ENCODE data around the gene RPL10. TPM values are rescaled to one million over a fixed set of nuclear protein-coding genes. Genes with fewer than 3 reads are reported as not detected.

Gene RPL10
- total and polyA plus RNA-seq, 2 of the 13 experiments (the other 11 are each of a cell fraction or from before 2014, with no cell fraction given), result 2,381 to 4,713 TPM

DNA sequence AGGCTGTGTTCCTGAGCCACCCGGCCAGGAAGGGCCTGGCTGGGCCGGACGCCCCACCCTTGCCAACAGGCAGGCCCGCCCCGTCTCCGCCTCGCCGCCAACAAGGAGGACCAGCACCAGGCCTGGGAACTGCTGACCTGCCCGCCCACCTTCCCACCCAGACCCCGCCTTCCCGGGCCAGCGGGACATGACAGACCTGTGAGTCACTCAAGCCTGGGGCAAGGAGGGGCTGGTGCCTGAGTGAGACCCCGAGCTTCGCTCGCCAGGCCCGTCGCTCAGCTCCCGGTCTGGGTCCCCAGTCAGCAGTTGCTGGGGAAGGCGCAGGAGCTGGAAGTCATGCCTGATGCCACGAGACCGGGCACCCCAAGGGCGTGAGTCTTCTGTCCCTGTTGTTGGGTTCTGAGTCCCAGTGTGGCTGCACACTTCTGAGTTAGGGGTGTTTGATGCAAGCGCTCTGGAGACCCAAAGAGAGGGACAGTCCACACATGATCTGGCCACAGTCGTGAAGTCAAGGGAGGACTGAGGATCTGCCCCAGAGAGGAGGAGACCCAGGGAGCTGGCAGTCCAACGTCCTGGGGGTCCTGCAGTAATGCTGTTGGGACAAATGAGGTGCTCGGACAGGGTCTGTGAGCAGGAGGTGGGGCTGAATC, 11.2 kb downstream of the RPL10 start, which contains the start of gene DNASE1L1:
TSS of gene DNASE1L1 (minus strand) at position 33 of the 650 bp plus-strand sequence. CDS start 3,686 bp downstream, outside the sequence.
- no TSS peak for BruUV-seq (replicated peaks)
- peak within 1 kb of the TSS; percentile 52 for H3K27ac ChIP-seq (ENCODE audit: extremely low read length, insufficient read depth, low read length)
- ChIA-PET CTCF (ENCODE audit: low intra/inter-chr PET ratio, low total read pairs) (no interaction called here), POLR2A (interaction anchor here (1.0 to 4.9 kb wide), 6 partner anchors 10 to 133 kb away, joined by 3 to 75 read pairs (median 5); partner anchors contain the start of genes ATP6AP1, RPL10 and SLC10A3)
- WGBS (ENCODE audit: low lambda C conversion rate), result 36% methylated on average over 3 of the region's 26 CpGs
- H2AFZ ChIP-seq (ENCODE audit: low read length), result no peak within 1 kb of the TSS
- peak within 1 kb of the TSS; percentile 84 for H3K4me2 ChIP-seq (ENCODE audit: low read depth, low read length)
- in situ Hi-C loops (cut with HindIII; ENCODE audit: extremely low pct_ligation_motif_present, low pct_unique_long_range_greater_than_20kb) (loop anchor here (25.0 kb wide), 1 partner anchor 128 kb away; the partner anchor contains the start of genes G6PD and IKBKG), intact Hi-C loops (cut with micrococcal nuclease; ENCODE audit: unreplicated experiment) (no loop called here)
- no peaks in the 10 kb centered on the region for H3K9me3 ChIP-seq (ENCODE audit: low read length)
- peak within 1 kb of the TSS; percentile 43 to 74 (median 53) for H3K4me3 ChIP-seq (replicated peaks in 1 of 3; ENCODE audit: insufficient read depth in 1 of 3, low read depth in 2 of 3, low read length in 3 of 3)
- H3K4me1 ChIP-seq (ENCODE audit: insufficient read depth, low read length), result peaks cover 25% of the 10 kb centered on the region
- no peaks in the 10 kb centered on the region for H3K27me3 ChIP-seq (ENCODE audit: control insufficient read depth in 1 of 2, insufficient read depth in 2 of 2, low read length in 2 of 2)
- peak; percentile 85 for FAIRE-seq
- no peaks in the 10 kb centered on the region for H4K20me1 ChIP-seq (ENCODE audit: insufficient read depth, low read length)
- ATAC-seq, result peak; percentile 91
- peak within 1 kb of the TSS; percentile 75 for H3K9ac ChIP-seq (ENCODE audit: insufficient read depth, low read depth, low read length)
- DNase-seq (ENCODE audit: low spot score), result peak; percentile 83
- no peaks in the 10 kb centered on the region for H3K79me2 ChIP-seq (ENCODE audit: insufficient read depth, low read length)
- H3K36me3 ChIP-seq (replicated peaks in 1 of 2; ENCODE audit: control insufficient read depth in 1 of 2, insufficient read depth in 2 of 2, low read length in 2 of 2), result 0 out of 5 replicates have a peak, but pooled peaks cover 0 to 4% of the 10 kb centered on the region in 2 experiments
- TF ChIP-seq POGK (CRISPR knock-in tag; conservative IDR thresholded peaks at IDR 0.05) (no peak), NCOA2 (CRISPR knock-in tag; IDR thresholded peaks at IDR 0.05) (no peak), ZNF318 (CRISPR knock-in tag; IDR thresholded peaks at IDR 0.05) (no peak), SMC3 (IDR thresholded peaks at IDR 0.05; ENCODE audit: low read length) (no peak), CSRNP1 (CRISPR knock-in tag; IDR thresholded peaks at IDR 0.05) (no peak), ZMAT5 (CRISPR knock-in tag; IDR thresholded peaks at IDR 0.05; ENCODE audit: borderline replicate concordance, low read depth) (no peak), ZNF383 (CRISPR knock-in tag; IDR thresholded peaks at IDR 0.05; ENCODE audit: borderline replicate concordance) (no peak), HNRNPLL (IDR thresholded peaks at IDR 0.05; ENCODE audit: low read depth, low read length, poor library complexity, severe bottlenecking) (no peak), TCF12 (IDR thresholded peaks at IDR 0.05) (no peak), TCF12 (CRISPR knock-in tag; IDR thresholded peaks at IDR 0.05) (no peak)

All from HepG2 (cell line).